ENCODE results near the gene SIK3.
"Not testable (repeated sequence)": the region's sequence is repeated elsewhere in the genome, so short reads cannot be mapped to it uniquely, and the experiment has no call there.

The SIK3 gene

GRCh38 chr11:116837231-116838091 lies 260.8 kb downstream of the SIK3 start, which contains the start of gene APOA1:
TSS of gene APOA1 (minus strand) at chr11:116837622. CDS start at chr11:116837387, 235 bp downstream.
- no peak for TF ChIP-seq CTCF (IDR thresholded peaks at IDR 0.05; ENCODE audit: low read depth, low read length)
- DNase-seq (ENCODE audit: extremely low read depth, low read depth) = no peak

GRCh38 chr11:116836632-116836991 lies 261.6 kb downstream of the SIK3 start:
- DNase-seq (ENCODE audit: extremely low read depth, low read depth) = no peak
- no peak for TF ChIP-seq CTCF (IDR thresholded peaks at IDR 0.05; ENCODE audit: low read depth, low read length)

GRCh38 chr11:116835791-116836631 lies 262.2 kb downstream of the SIK3 start:
- DNase-seq (ENCODE audit: extremely low read depth, low read depth) = peak; percentile 89

GRCh38 chr11:116835042-116835772 lies 263.0 kb downstream of the SIK3 start:
- TF ChIP-seq CTCF (IDR thresholded peaks at IDR 0.05; ENCODE audit: low read depth, low read length) = no peak
- DNase-seq (ENCODE audit: extremely low read depth, low read depth) = no peak

More at GRCh38 chr11:116835791-116836631, 262.2 kb downstream of the SIK3 start:
- TF ChIP-seq CTCF (IDR thresholded peaks at IDR 0.05; ENCODE audit: low read depth, low read length) = peak; percentile 64

- DNase-seq (ENCODE audit: extremely low read depth, low read depth) = not testable (repeated sequence)
Observed at GRCh38 chr11:116834535-116835041, 263.6 kb downstream of the SIK3 start.

- DNase-seq (ENCODE audit: extremely low read depth, low read depth) = no peak
- TF ChIP-seq CTCF (IDR thresholded peaks at IDR 0.05; ENCODE audit: low read depth, low read length) = no peak
Observed at GRCh38 chr11:116833816-116834534, 264.3 kb downstream of the SIK3 start.

- DNase-seq (ENCODE audit: extremely low read depth, low read depth) = no peak
Observed at GRCh38 chr11:116833491-116833815, 264.8 kb downstream of the SIK3 start.

More at GRCh38 chr11:116833491-116833815, 264.8 kb downstream of the SIK3 start:
- TF ChIP-seq CTCF (IDR thresholded peaks at IDR 0.05; ENCODE audit: low read depth, low read length) = no peak

Measured in AG09319 (cell line).